K562 (cell line): ENCODE data around the gene PRSS12. TPM values are rescaled to one million over a fixed set of nuclear protein-coding genes. Genes with fewer than 3 reads are reported as not detected.
A peak's percentile ranks its signal among the peaks of the same experiment; 100 is the strongest.

Source experiments
- CC2D1A ChIP-seq: fragments of 450-650 bp; IDR thresholded peaks from 2 replicates; pipeline ENCODE4 v1.6.1; 2017; ENCODE audit warnings: mild to moderate bottlenecking
- CCAR2 ChIP-seq: fragments of 200-400 bp; formaldehyde crosslinking; IDR thresholded peaks from 2 replicates; pipeline ENCODE4 v1.6.1; 2017; ENCODE audit warnings: mild to moderate bottlenecking, low read depth, low read length
- EZH2 ChIP-seq: IDR thresholded peaks from 2 replicates; pipeline ENCODE4 v1.6.1; 2012; ENCODE audit warnings: low read depth, mild to moderate bottlenecking, inconsistent platforms, low read length, borderline replicate concordance
- HINFP ChIP-seq: fragments of 450-650 bp; conservative IDR thresholded peaks from 2 replicates; pipeline ENCODE4 v1.6.1; 2016; ENCODE audit warnings: missing genetic modification characterization, low read depth, mild to moderate bottlenecking, control low read depth, missing compliant biosample characterization
- HNRNPK ChIP-seq: fragments of 200-400 bp; formaldehyde crosslinking; IDR thresholded peaks from one replicate; pipeline ENCODE4 v1.6.1; 2018; ENCODE audit warnings: mild to moderate bottlenecking, low read depth, low read length; ENCODE audit not compliant: poor library complexity, severe bottlenecking
- HNRNPL ChIP-seq: fragments of 200-400 bp; formaldehyde crosslinking; IDR thresholded peaks from 2 replicates; pipeline ENCODE4 v1.6.1; 2017; ENCODE audit warnings: low read depth, mild to moderate bottlenecking, low read length
- KDM4B ChIP-seq, 2 experiments: fragments of 450-650 bp in 1 of 2; sonication (generic) in 1 of 2; IDR thresholded peaks; 2 replicates each; pipeline ENCODE4 v1.6.1; 2016 to 2017; ENCODE audit warnings: borderline replicate concordance in 2 of 2, antibody characterized with exemption in 1 of 2, low read depth in 1 of 2, mild to moderate bottlenecking in 1 of 2
- NR2C1 ChIP-seq, 2 experiments: fragments of 450-650 bp; IDR thresholded peaks; 2 replicates each; pipeline ENCODE4 v1.6.1; 2017; ENCODE audit warnings: mild to moderate bottlenecking in 2 of 2, antibody characterized with exemption in 1 of 2, inconsistent platforms in 1 of 2, missing compliant biosample characterization in 1 of 2, missing genetic modification characterization in 1 of 2
- PTBP1 ChIP-seq: fragments of 200-400 bp; formaldehyde crosslinking; IDR thresholded peaks from 2 replicates; pipeline ENCODE4 v1.6.1; 2017; ENCODE audit warnings: low read depth, low read length
- SAFB ChIP-seq: fragments of 200-400 bp; formaldehyde crosslinking; IDR thresholded peaks from 2 replicates; pipeline ENCODE4 v1.6.1; 2017; ENCODE audit warnings: low read depth, low read length, borderline replicate concordance
- SMARCA4 ChIP-seq: fragments of 450-650 bp; IDR thresholded peaks from 2 replicates; pipeline ENCODE4 v1.6.1; 2016
- ZBED1 ChIP-seq: IDR thresholded peaks from 2 replicates; pipeline ENCODE4 v1.6.1; 2014
- ZBTB26 ChIP-seq: fragments of 450-650 bp; formaldehyde crosslinking; IDR thresholded peaks from 2 replicates; pipeline ENCODE4 v1.4.0; 2022; ENCODE audit warnings: missing genetic modification characterization
- ZNF431 ChIP-seq: sonication (generic); formaldehyde crosslinking; IDR thresholded peaks from 2 replicates; pipeline ENCODE4 v1.8.0; 2022; ENCODE audit warnings: mild to moderate bottlenecking, missing genetic modification reagents
- ZNF445 ChIP-seq: fragments of 250-450 bp; sonication (Bioruptor Pico); IDR thresholded peaks from 2 replicates; pipeline ENCODE4 v1.4.0; 2020; ENCODE audit warnings: low read depth, mild to moderate bottlenecking, moderate library complexity
- polyA plus RNA-seq, 8 experiments: library from polyadenylated mRNA; depleted of rRNA in 4 of 8; stranded (reverse) in 5 of 8; unstranded in 3 of 8; fragments of >200 nt; fragmentation: Nextera tagmentation in 2 of 8; fragmentation: Illumina TruSeq in 1 of 8; extraction: Ambion mirVana in 2 of 8; extraction: Trizol in 1 of 8; gene quantifications; 2 replicates each; pipeline versions ENCODE4 v1.2.1 to v1.2.3, GENCODE V29; 2011 to 2014; ENCODE audit warnings: inconsistent platforms in 1 of 8, missing spikeins in 1 of 8
- total RNA-seq, 7 experiments: library from RNA; depleted of rRNA in 6 of 7; stranded (reverse); fragments of >200 nt in 6 of 7; fragmentation: Illumina TruSeq in 2 of 7; extraction: Trizol in 2 of 7; gene quantifications; 2 replicates each; pipeline versions ENCODE4 v1.2.1 to v1.2.3, GENCODE V29; 2011 to 2021; ENCODE audit warnings: low replicate concordance in 1 of 7
- TF ChIP-seq, protein P1 (sequence below), 2 experiments: fragments of 450-650 bp; formaldehyde crosslinking in 1 of 2; IDR thresholded peaks; 2 replicates each; pipeline versions ENCODE4 v1.4.0 to v1.6.1; 2014 to 2020; ENCODE audit warnings: mild to moderate bottlenecking in 2 of 2, borderline replicate concordance in 1 of 2, low read depth in 1 of 2

Gene PRSS12
- total and polyA plus RNA-seq, 9 of the 15 experiments (the other 6 are each of a cell fraction or from before 2014, with no cell fraction given): 0.06 to 0.11 (median 0.09) TPM; not detected in 6

DNA sequence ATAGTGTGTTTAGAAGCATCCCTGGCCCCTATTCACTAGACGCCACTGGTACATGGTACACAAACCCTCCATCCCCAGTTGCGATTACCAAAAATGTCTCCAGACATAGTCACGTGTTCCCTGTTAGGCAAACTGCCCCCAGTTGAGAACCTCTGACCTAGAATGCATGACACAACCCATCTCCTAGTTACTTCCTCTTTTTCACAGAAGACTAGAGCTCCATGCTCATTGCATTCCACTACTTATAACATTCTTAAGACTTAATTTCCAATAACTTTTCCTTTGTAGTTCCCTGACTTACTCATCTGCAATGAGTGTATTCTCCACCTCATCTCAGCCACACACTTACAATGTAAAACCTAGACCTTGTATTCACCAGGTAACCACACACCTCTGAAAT is 68.6 kb downstream of the PRSS12 start (continued):
- TF ChIP-seq HINFP (tag) (no peak), KDM4B (IDR thresholded peaks at IDR 0.05; ENCODE audit: borderline replicate concordance in 2 of 2, low read depth in 1 of 2) (no peak), SAFB (no peak), ZNF445 (CRISPR knock-in tag) (no peak), PTBP1 (no peak), CC2D1A (peak; percentile 64; the same call in 1 of the 2 replicates), HNRNPK (no peak), CCAR2 (no peak), EZH2 (no peak), HNRNPL (no peak), ZNF431 (CRISPR knock-in tag) (no peak), ZBED1 (no peak), SMARCA4 (0 out of 2 replicates have a peak, but pooled peaks have one; percentile 28), ZBTB26 (no peak), NR2C1 (IDR thresholded peaks at IDR 0.05) (peak; percentile 74; the same call in 1 of the 2 replicates), NR2C1 (tag; IDR thresholded peaks at IDR 0.05) (peak; percentile 70)
- TF ChIP-seq, protein P1, sequence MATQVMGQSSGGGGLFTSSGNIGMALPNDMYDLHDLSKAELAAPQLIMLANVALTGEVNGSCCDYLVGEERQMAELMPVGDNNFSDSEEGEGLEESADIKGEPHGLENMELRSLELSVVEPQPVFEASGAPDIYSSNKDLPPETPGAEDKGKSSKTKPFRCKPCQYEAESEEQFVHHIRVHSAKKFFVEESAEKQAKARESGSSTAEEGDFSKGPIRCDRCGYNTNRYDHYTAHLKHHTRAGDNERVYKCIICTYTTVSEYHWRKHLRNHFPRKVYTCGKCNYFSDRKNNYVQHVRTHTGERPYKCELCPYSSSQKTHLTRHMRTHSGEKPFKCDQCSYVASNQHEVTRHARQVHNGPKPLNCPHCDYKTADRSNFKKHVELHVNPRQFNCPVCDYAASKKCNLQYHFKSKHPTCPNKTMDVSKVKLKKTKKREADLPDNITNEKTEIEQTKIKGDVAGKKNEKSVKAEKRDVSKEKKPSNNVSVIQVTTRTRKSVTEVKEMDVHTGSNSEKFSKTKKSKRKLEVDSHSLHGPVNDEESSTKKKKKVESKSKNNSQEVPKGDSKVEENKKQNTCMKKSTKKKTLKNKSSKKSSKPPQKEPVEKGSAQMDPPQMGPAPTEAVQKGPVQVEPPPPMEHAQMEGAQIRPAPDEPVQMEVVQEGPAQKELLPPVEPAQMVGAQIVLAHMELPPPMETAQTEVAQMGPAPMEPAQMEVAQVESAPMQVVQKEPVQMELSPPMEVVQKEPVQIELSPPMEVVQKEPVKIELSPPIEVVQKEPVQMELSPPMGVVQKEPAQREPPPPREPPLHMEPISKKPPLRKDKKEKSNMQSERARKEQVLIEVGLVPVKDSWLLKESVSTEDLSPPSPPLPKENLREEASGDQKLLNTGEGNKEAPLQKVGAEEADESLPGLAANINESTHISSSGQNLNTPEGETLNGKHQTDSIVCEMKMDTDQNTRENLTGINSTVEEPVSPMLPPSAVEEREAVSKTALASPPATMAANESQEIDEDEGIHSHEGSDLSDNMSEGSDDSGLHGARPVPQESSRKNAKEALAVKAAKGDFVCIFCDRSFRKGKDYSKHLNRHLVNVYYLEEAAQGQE (IDR thresholded peaks at IDR 0.05; ENCODE audit: borderline replicate concordance): peak; percentile 38; the same call in 1 of the 2 replicates
- TF ChIP-seq, protein P1 (CRISPR knock-in tag; IDR thresholded peaks at IDR 0.05; ENCODE audit: low read depth): no peak
